Measurements from ENCODE around the gene BICD2. TPM values are rescaled to one million over a fixed set of nuclear protein-coding genes. Genes with fewer than 3 reads are reported as not detected.
A peak's percentile ranks its signal among the peaks of the same experiment; 100 is the strongest.

Gene BICD2
- total RNA-seq, 4 donors from 2014 or later, result 15.7 to 29.3 (median 19.7) TPM

GRCh38 chr9:92669890-92670708, 94.5 kb downstream of the BICD2 start, which contains the start of gene IPPK:
IPPK (minus strand) TSS chr9:92670131; CDS start chr9:92669988, 143 bp downstream.
- Histone ChIP-seq H3K9me3 (no peaks in the 10 kb centered on the region), H3K4me1 (peaks cover 4 to 24% (median 15%) of the 10 kb centered on the region in 4 donors), H3K4me3 (peak within 1 kb of the TSS; percentile 83 to 94 (median 92)), H3K27ac (peak within 1 kb of the TSS; percentile 84 to 93 (median 91)), H3K27me3 (no peaks in the 10 kb centered on the region), H3K36me3 (no peaks in the 10 kb centered on the region)
- 0% methylated on average over 52 of the region's 75 CpGs; no CpG with 5 or more reads in 1 of the 2 donors for WGBS, 2 donors (ENCODE audit: low coverage in 1 of 2)
- DNase-seq, result peak; percentile 98
- intact Hi-C loops (cut with DNase I; ENCODE audit: low total_unique reads) (no loop called here), in situ Hi-C loops (cut with MboI; ENCODE audit: low pct_ligation_motif_present in 1 of 4, low pct_unique_long_range_greater_than_20kb in 1 of 4, low sequenced_read_pairs in 3 of 4) (no loop called here)
- TF ChIP-seq, protein P1, sequence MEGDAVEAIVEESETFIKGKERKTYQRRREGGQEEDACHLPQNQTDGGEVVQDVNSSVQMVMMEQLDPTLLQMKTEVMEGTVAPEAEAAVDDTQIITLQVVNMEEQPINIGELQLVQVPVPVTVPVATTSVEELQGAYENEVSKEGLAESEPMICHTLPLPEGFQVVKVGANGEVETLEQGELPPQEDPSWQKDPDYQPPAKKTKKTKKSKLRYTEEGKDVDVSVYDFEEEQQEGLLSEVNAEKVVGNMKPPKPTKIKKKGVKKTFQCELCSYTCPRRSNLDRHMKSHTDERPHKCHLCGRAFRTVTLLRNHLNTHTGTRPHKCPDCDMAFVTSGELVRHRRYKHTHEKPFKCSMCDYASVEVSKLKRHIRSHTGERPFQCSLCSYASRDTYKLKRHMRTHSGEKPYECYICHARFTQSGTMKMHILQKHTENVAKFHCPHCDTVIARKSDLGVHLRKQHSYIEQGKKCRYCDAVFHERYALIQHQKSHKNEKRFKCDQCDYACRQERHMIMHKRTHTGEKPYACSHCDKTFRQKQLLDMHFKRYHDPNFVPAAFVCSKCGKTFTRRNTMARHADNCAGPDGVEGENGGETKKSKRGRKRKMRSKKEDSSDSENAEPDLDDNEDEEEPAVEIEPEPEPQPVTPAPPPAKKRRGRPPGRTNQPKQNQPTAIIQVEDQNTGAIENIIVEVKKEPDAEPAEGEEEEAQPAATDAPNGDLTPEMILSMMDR (IDR thresholded peaks at IDR 0.05), result no peak
- TF ChIP-seq POLR2A (IDR thresholded peaks at IDR 0.05), result peak; percentile 81
- TF ChIP-seq POLR2AphosphoS5 (IDR thresholded peaks at IDR 0.05), result peak; percentile 82 to 90 (median 84)

- intact Hi-C loops (cut with DNase I; ENCODE audit: low total_unique reads) (no loop called here), in situ Hi-C loops (cut with MboI; ENCODE audit: low pct_ligation_motif_present in 1 of 4, low pct_unique_long_range_greater_than_20kb in 1 of 4, low sequenced_read_pairs in 3 of 4) (no loop called here)
- TF ChIP-seq POLR2AphosphoS5 (IDR thresholded peaks at IDR 0.05), result no peak
- TF ChIP-seq, protein P1 (IDR thresholded peaks at IDR 0.05), result no peak
- TF ChIP-seq EP300 (IDR thresholded peaks at IDR 0.05; ENCODE audit: low read depth), result no peak
- TF ChIP-seq POLR2A (IDR thresholded peaks at IDR 0.05), result no peak
- 1% methylated on average over 29 of the region's 29 CpGs; no CpG with 5 or more reads in 1 of the 2 donors for WGBS, 2 donors (ENCODE audit: low coverage in 1 of 2)
- H3K36me3 ChIP-seq, result no peaks in the 10 kb centered on the region
- H3K27me3 ChIP-seq, result no peaks in the 10 kb centered on the region
- peaks cover 4 to 24% (median 15%) of the 10 kb centered on the region in 4 donors for H3K4me1 ChIP-seq
- DNase-seq, result peak; percentile 37
- H3K4me3 ChIP-seq, result peak overlapping the region; percentile 83 to 94 (median 92)
- H3K9me3 ChIP-seq, result no peaks in the 10 kb centered on the region
- peak overlapping the region; percentile 84 to 93 (median 91) for H3K27ac ChIP-seq
Observed at GRCh38 chr9:92669527-92669889, 95.1 kb downstream of the BICD2 start.

- 20% methylated on average over 14 of the region's 14 CpGs; no CpG with 5 or more reads in 1 of the 2 donors for WGBS, 2 donors (ENCODE audit: low coverage in 1 of 2)
- intact Hi-C loops (cut with DNase I; ENCODE audit: low total_unique reads) (no loop called here), in situ Hi-C loops (cut with MboI; ENCODE audit: low pct_ligation_motif_present in 1 of 4, low pct_unique_long_range_greater_than_20kb in 1 of 4, low sequenced_read_pairs in 3 of 4) (no loop called here)
- Histone ChIP-seq H3K9me3 (no peaks in the 10 kb centered on the region), H3K27me3 (no peaks in the 10 kb centered on the region), H3K4me1 (peaks cover 4 to 24% (median 15%) of the 10 kb centered on the region in 4 donors), H3K27ac (peak overlapping the region; percentile 84 to 93 (median 91)), H3K4me3 (peak overlapping the region; percentile 83 to 94 (median 92)), H3K36me3 (no peaks in the 10 kb centered on the region)
- DNase-seq, result peak; percentile 54
- TF ChIP-seq POLR2AphosphoS5 (IDR thresholded peaks at IDR 0.05) (no peak), POLR2A (IDR thresholded peaks at IDR 0.05) (no peak), EP300 (IDR thresholded peaks at IDR 0.05; ENCODE audit: low read depth) (no peak)
- TF ChIP-seq, protein P1 (IDR thresholded peaks at IDR 0.05), result no peak
Observed at GRCh38 chr9:92668746-92669526, 95.7 kb downstream of the BICD2 start.
